Measurements from ENCODE around the gene DSTYK. TPM values are rescaled to one million over a fixed set of nuclear protein-coding genes. Genes with fewer than 3 reads are reported as not detected.

DSTYK gene
- total RNA-seq, 2 donors from 2014 or later, result 9.8 to 11.0 TPM

DNA sequence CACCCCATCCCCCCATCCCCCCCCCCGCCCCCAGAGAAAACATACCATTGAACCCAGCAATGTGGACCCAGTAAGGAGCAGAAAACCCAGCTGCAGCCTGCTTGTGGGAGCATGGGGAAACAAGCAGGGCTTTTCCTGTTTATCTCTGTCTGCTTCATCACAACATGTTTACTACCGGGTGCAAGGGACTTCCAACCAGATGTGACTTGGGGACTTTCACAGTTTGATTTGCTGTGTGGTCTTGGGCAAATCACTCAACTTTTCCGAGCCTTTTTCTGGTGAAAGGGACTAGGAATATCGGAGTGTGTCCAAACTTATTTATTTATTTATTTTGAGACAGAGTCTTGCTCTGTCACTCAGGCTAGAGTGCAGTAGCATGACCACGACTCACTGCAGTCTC, 19.5 kb upstream of the DSTYK start:
- H3K4me3 ChIP-seq (ENCODE audit: low read length), result no peak overlapping the region
- H3K9me3 Mint-ChIP-seq, result no peaks in the 10 kb centered on the region
- 80 to 90% methylated on average over 2 to 4 of the region's 5 CpGs for WGBS, 2 experiments (ENCODE audit: insufficient coverage in 1 of 2, insufficient read length in 1 of 2)
- no peak for DNase-seq
- TF ChIP-seq, protein P1, sequence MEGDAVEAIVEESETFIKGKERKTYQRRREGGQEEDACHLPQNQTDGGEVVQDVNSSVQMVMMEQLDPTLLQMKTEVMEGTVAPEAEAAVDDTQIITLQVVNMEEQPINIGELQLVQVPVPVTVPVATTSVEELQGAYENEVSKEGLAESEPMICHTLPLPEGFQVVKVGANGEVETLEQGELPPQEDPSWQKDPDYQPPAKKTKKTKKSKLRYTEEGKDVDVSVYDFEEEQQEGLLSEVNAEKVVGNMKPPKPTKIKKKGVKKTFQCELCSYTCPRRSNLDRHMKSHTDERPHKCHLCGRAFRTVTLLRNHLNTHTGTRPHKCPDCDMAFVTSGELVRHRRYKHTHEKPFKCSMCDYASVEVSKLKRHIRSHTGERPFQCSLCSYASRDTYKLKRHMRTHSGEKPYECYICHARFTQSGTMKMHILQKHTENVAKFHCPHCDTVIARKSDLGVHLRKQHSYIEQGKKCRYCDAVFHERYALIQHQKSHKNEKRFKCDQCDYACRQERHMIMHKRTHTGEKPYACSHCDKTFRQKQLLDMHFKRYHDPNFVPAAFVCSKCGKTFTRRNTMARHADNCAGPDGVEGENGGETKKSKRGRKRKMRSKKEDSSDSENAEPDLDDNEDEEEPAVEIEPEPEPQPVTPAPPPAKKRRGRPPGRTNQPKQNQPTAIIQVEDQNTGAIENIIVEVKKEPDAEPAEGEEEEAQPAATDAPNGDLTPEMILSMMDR (conservative IDR thresholded peaks at IDR 0.05), result no peak
- H3K4me1 Mint-ChIP-seq, result peaks cover 10% of the 10 kb centered on the region
- no peak overlapping the region for H3K27ac Mint-ChIP-seq
- no peaks in the 10 kb centered on the region for H3K36me3 Mint-ChIP-seq (ENCODE audit: low read depth)
- H3K4me1 ChIP-seq (ENCODE audit: control insufficient read depth, insufficient read depth, low read length), result peaks cover 3% of the 10 kb centered on the region
- peaks cover 18% of the 10 kb centered on the region for H3K27me3 Mint-ChIP-seq (ENCODE audit: insufficient read depth)
- H3K36me3 ChIP-seq (ENCODE audit: control insufficient read depth, insufficient read depth, low read length), result no peaks in the 10 kb centered on the region
- peaks cover 23% of the 10 kb centered on the region for H3K27me3 ChIP-seq (ENCODE audit: control insufficient read depth, insufficient read depth, low read length, poor library complexity, severe bottlenecking)
- no peak overlapping the region for H3K9ac ChIP-seq (ENCODE audit: extremely low read depth, low read length, poor library complexity, severe bottlenecking)
- no peak overlapping the region for H3K27ac ChIP-seq (ENCODE audit: low read depth, low read length)
- no peak overlapping the region for H3K4me3 Mint-ChIP-seq
- no peaks in the 10 kb centered on the region for H3K9me3 ChIP-seq (ENCODE audit: control insufficient read depth, low read length)

DNA sequence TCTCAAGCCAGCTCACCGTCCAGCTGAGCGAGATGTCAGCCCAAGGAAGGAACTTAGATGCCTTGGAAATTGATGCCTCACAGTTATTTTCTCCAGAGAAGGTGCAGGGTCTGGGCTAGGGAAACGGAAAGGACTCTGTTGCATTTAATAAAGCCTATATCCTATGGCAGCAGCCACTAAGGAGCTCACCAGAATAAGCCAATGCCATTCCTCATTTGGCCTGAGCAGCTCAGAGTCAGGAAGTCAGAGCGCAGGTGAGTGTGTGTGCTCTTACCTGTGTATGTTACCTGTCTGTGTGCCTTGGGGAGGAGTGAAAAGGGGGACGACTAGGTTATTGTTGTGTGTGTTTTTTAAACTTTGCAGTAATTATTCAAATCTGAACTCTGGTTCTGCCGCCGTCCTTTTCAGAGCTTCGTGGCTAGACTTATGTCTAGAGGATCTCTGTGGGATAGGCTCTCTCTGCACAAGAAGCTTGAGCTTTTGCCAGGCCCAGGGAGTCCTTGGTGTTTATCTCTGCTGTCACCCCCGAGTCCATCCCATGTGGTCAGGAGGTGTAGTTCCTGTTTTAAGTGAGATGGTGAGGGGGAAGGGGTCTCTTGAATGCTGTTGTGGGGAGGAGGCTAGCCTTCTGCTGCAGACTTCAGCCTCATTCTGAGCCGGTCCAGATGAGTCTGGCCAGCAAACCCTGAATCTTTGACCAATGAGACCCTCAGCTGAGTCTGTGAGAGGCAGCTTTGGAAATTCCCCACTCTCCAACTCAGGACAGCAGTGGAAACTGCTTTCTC, 18.6 kb upstream of the DSTYK start:
- no peaks in the 10 kb centered on the region for H3K36me3 ChIP-seq (ENCODE audit: control insufficient read depth, insufficient read depth, low read length)
- Mint-ChIP-seq H3K4me3 (no peak overlapping the region), H3K36me3 (ENCODE audit: low read depth) (no peaks in the 10 kb centered on the region), H3K27me3 (ENCODE audit: insufficient read depth) (peaks cover 22% of the 10 kb centered on the region), H3K27ac (no peak overlapping the region), H3K9me3 (no peaks in the 10 kb centered on the region), H3K4me1 (peaks cover 10% of the 10 kb centered on the region)
- H3K4me3 ChIP-seq (ENCODE audit: low read length), result no peak overlapping the region
- WGBS, 2 experiments (ENCODE audit: insufficient coverage in 1 of 2, insufficient read length in 1 of 2), result 80 to 84% methylated on average over 6 to 10 of the region's 10 CpGs
- no peaks in the 10 kb centered on the region for H3K9me3 ChIP-seq (ENCODE audit: control insufficient read depth, low read length)
- peaks cover 3% of the 10 kb centered on the region for H3K4me1 ChIP-seq (ENCODE audit: control insufficient read depth, insufficient read depth, low read length)
- TF ChIP-seq, protein P1 (conservative IDR thresholded peaks at IDR 0.05), result no peak
- H3K27me3 ChIP-seq (ENCODE audit: control insufficient read depth, insufficient read depth, low read length, poor library complexity, severe bottlenecking), result peaks cover 31% of the 10 kb centered on the region
- no peak overlapping the region for H3K9ac ChIP-seq (ENCODE audit: extremely low read depth, low read length, poor library complexity, severe bottlenecking)
- DNase-seq, result no peak
- H3K27ac ChIP-seq (ENCODE audit: low read depth, low read length), result no peak overlapping the region

DNA sequence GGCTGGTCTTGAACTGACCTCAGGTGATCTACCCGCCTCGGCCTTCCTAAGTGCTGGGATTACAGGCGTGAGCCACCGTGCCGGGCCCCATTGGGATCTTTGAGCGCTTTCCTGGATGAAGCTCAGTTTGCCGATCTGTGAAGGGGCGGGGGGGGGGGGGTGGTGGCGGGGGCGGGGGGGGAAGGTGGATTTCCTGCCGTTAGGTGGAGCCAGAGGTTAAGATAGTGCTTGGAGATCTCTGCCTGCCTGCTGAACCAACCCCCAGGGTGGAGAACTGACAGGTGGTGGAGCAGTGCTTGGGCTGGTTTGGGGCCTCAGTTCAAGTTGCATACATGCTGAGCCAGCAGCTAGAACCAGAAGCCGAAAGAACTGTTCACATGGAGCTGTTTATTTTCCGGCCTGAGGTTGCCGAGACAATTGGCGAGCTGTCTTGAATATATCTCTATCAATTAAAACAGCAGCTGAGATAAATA, 17.9 kb upstream of the DSTYK start:
- Histone ChIP-seq H3K4me3 (ENCODE audit: low read length) (peak overlapping the region; percentile 81), H3K9ac (ENCODE audit: extremely low read depth, low read length, poor library complexity, severe bottlenecking) (no peak overlapping the region), H3K36me3 (ENCODE audit: control insufficient read depth, insufficient read depth, low read length) (no peaks in the 10 kb centered on the region), H3K4me1 (ENCODE audit: control insufficient read depth, insufficient read depth, low read length) (peaks cover 3% of the 10 kb centered on the region), H3K9me3 (ENCODE audit: control insufficient read depth, low read length) (no peaks in the 10 kb centered on the region), H3K27ac (ENCODE audit: low read depth, low read length) (no peak overlapping the region), H3K27me3 (ENCODE audit: control insufficient read depth, insufficient read depth, low read length, poor library complexity, severe bottlenecking) (peaks cover 36% of the 10 kb centered on the region)
- 26 to 55% methylated on average over 4 to 9 of the region's 15 CpGs for WGBS, 2 experiments (ENCODE audit: insufficient coverage in 1 of 2, insufficient read length in 1 of 2)
- Mint-ChIP-seq H3K4me1 (peaks cover 10% of the 10 kb centered on the region), H3K27ac (no peak overlapping the region), H3K27me3 (ENCODE audit: insufficient read depth) (peaks cover 22% of the 10 kb centered on the region), H3K9me3 (no peaks in the 10 kb centered on the region), H3K4me3 (peak overlapping the region; percentile 73), H3K36me3 (ENCODE audit: low read depth) (no peaks in the 10 kb centered on the region)
- DNase-seq, result peak; percentile 93
- TF ChIP-seq, protein P1 (conservative IDR thresholded peaks at IDR 0.05), result peak; percentile 45

All from endodermal cell (in vitro differentiated cells).